Heart left ventricle (tissue), 13 donors: ENCODE data around the gene DNMT3B.

Experiments
- POLR2A ChIP-seq, 2 donors: fragments of 450-650 bp; IDR thresholded peaks; one replicate each; pipeline ENCODE4 v1.6.1; 2017; ENCODE audit warnings: antibody characterized with exemption in 2 of 2, mild to moderate bottlenecking in 2 of 2, moderate library complexity in 2 of 2
- TF ChIP-seq, protein P1 (sequence below), 12 donors: fragments of 200-600 bp; sonication (generic) in 4 of 12; IDR thresholded peaks; one replicate each; pipeline versions ENCODE4 v1.5.0 to v1.8.0; 2018 to 2022; ENCODE audit warnings: antibody characterized with exemption in 12 of 12, mild to moderate bottlenecking in 5 of 12
- donor health status: ischemic (EF 13 %, LVEDD 7.1; RV severe dilation, severe dysfunction).
- donor health status: DM: no; HTN: yes; CAD: no.
- donor health status: DM: no; HTN: no; CAD: no.
- donor health status: ischemic (EF 25% LVEDD 6.9; RV normal size, moderate dysfunction).
- donor health status: ischemic (EF 25% LVEDD 5.7; RV mildly dilated, moderate dysfunction).
- donor health status: ischemic (EF 35%, LVEDD 5.7; RV mildly dilated, moderate dysfunction).
- donor health status: nonischemic (EF 11% LVEDD 7.7; RV severe dilation, severe dysfunction).
- donor health status: DM: yes; HTN: yes; CAD: no.
- donor health status: PGD.
- donor health status: ischemic (EF 29% LVEDD 5.4; RV normal size, mild dysfunction).
- donor health status: nonischemic (EF 23%, LVEDD 6.1; RV moderate dilation, normal function).

DNA sequence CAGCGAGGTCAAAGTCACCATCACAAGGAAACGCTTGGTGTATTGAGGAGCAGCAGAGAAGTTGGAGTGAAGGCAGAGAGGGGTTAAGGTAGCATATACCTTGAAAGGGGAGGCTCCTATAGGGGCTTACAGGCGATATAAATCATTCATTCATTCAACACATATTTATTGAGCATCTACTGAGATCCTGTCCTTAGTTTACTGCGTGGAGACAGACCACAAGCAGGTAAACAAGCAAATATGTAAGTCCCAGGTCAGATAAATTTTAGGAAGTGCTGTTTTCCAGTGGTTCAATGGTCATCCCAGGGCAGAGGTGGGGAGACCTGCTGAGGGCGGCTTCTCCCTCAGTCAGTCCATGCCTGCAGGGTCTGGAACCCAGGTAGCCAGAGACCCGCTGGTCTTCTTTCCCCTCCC, 761 bp upstream of the DNMT3B start:
- no peak for TF ChIP-seq POLR2A (IDR thresholded peaks at IDR 0.05)
- TF ChIP-seq, protein P1, sequence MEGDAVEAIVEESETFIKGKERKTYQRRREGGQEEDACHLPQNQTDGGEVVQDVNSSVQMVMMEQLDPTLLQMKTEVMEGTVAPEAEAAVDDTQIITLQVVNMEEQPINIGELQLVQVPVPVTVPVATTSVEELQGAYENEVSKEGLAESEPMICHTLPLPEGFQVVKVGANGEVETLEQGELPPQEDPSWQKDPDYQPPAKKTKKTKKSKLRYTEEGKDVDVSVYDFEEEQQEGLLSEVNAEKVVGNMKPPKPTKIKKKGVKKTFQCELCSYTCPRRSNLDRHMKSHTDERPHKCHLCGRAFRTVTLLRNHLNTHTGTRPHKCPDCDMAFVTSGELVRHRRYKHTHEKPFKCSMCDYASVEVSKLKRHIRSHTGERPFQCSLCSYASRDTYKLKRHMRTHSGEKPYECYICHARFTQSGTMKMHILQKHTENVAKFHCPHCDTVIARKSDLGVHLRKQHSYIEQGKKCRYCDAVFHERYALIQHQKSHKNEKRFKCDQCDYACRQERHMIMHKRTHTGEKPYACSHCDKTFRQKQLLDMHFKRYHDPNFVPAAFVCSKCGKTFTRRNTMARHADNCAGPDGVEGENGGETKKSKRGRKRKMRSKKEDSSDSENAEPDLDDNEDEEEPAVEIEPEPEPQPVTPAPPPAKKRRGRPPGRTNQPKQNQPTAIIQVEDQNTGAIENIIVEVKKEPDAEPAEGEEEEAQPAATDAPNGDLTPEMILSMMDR (IDR thresholded peaks at IDR 0.05) = no peak
